ENCODE results near the gene CRIP1.

Gene CRIP1

GRCh38 chr14:105469456-105470349, 17.0 kb upstream of the CRIP1 start:
- Histone ChIP-seq H3K4me1 (ENCODE audit: low read length) (peaks cover 4% of the 10 kb centered on the region; the same call in 1 of the 2 replicates), H3K4me2 (ENCODE audit: low read length) (no peak overlapping the region)
- TF ChIP-seq EZH2phosphoT487 (IDR thresholded peaks at IDR 0.05; ENCODE audit: low read depth): no peak
- TF ChIP-seq CTCF (IDR thresholded peaks at IDR 0.05; ENCODE audit: low read depth, low read length): no peak

GRCh38 chr14:105470350-105471296, 16.1 kb upstream of the CRIP1 start:
- no peaks in the 10 kb centered on the region for H3K27me3 ChIP-seq (ENCODE audit: low read depth, low read length)
- H3K4me2 ChIP-seq (ENCODE audit: low read length): no peak overlapping the region
- no peaks in the 10 kb centered on the region for H3K79me2 ChIP-seq (ENCODE audit: low read length)
- H3K4me3 ChIP-seq (ENCODE audit: low read length): no peak overlapping the region
- no peak overlapping the region for H3K27ac ChIP-seq (ENCODE audit: low read length)
- no peak overlapping the region for H3K9ac ChIP-seq (ENCODE audit: low read length)
- H3K4me1 ChIP-seq (ENCODE audit: low read length): peaks cover 4% of the 10 kb centered on the region; the same call in 1 of the 2 replicates
- TF ChIP-seq CTCF (IDR thresholded peaks at IDR 0.05; ENCODE audit: low read depth, low read length): no peak
- TF ChIP-seq EZH2phosphoT487 (IDR thresholded peaks at IDR 0.05; ENCODE audit: low read depth): no peak
- H3K9me3 ChIP-seq (ENCODE audit: insufficient read depth, low read length): no peaks in the 10 kb centered on the region
- H2AFZ ChIP-seq (ENCODE audit: low read depth, low read length): no peak overlapping the region
- no peaks in the 10 kb centered on the region for H4K20me1 ChIP-seq (ENCODE audit: insufficient read depth, low read length)
- no peaks in the 10 kb centered on the region for H3K36me3 ChIP-seq (replicated peaks; ENCODE audit: low read depth, low read length)

More at GRCh38 chr14:105469456-105470349, 17.0 kb upstream of the CRIP1 start:
- Histone ChIP-seq H2AFZ (ENCODE audit: low read depth, low read length) (no peak overlapping the region), H3K9ac (ENCODE audit: low read length) (no peak overlapping the region), H3K27me3 (ENCODE audit: low read depth, low read length) (no peaks in the 10 kb centered on the region), H3K9me3 (ENCODE audit: insufficient read depth, low read length) (no peaks in the 10 kb centered on the region), H3K4me3 (ENCODE audit: low read length) (no peak overlapping the region), H3K27ac (ENCODE audit: low read length) (no peak overlapping the region), H3K36me3 (replicated peaks; ENCODE audit: low read depth, low read length) (peaks cover 2% of the 10 kb centered on the region), H4K20me1 (ENCODE audit: insufficient read depth, low read length) (no peaks in the 10 kb centered on the region), H3K79me2 (ENCODE audit: low read length) (no peaks in the 10 kb centered on the region)

- no peaks in the 10 kb centered on the region for H3K27me3 ChIP-seq (ENCODE audit: low read depth, low read length)
- peaks cover 4% of the 10 kb centered on the region; the same call in 1 of the 2 replicates for H3K4me1 ChIP-seq (ENCODE audit: low read length)
- no peak overlapping the region for H3K4me2 ChIP-seq (ENCODE audit: low read length)
- no peaks in the 10 kb centered on the region for H4K20me1 ChIP-seq (ENCODE audit: insufficient read depth, low read length)
- H3K36me3 ChIP-seq (replicated peaks; ENCODE audit: low read depth, low read length): no peaks in the 10 kb centered on the region
- H2AFZ ChIP-seq (ENCODE audit: low read depth, low read length): no peak overlapping the region
- no peaks in the 10 kb centered on the region for H3K9me3 ChIP-seq (ENCODE audit: insufficient read depth, low read length)
- no peak overlapping the region for H3K27ac ChIP-seq (ENCODE audit: low read length)
- no peaks in the 10 kb centered on the region for H3K79me2 ChIP-seq (ENCODE audit: low read length)
- no peak overlapping the region for H3K9ac ChIP-seq (ENCODE audit: low read length)
- no peak for TF ChIP-seq EZH2phosphoT487 (IDR thresholded peaks at IDR 0.05; ENCODE audit: low read depth)
- TF ChIP-seq CTCF (IDR thresholded peaks at IDR 0.05; ENCODE audit: low read depth, low read length): no peak
- H3K4me3 ChIP-seq (ENCODE audit: low read length): no peak overlapping the region
Observed at GRCh38 chr14:105471297-105471821, 15.3 kb upstream of the CRIP1 start.

Data from OCI-LY3 (cell line).